OCI-LY1 (cell line): ENCODE data around the gene IGSF3.
"Not testable (repeated sequence)": the region's sequence is repeated elsewhere in the genome, so short reads cannot be mapped to it uniquely, and the experiment has no call there.

Source experiments
- CTCF ChIP-seq: fragments of 200-600 bp; sonication (generic), shearing (Covaris generic); IDR thresholded peaks from 2 replicates; pipeline ENCODE4 v1.5.1; 2017; ENCODE audit warnings: mild to moderate bottlenecking, antibody characterized with exemption, low read length, moderate library complexity, mixed read lengths
- EZH2 ChIP-seq: fragments of 200-600 bp; sonication (generic), shearing (Covaris generic); IDR thresholded peaks from 2 replicates; pipeline ENCODE4 v1.8.0; 2017; ENCODE audit warnings: borderline replicate concordance, mixed run types, mild to moderate bottlenecking, antibody characterized with exemption, low read length, moderate library complexity, mixed read lengths

GRCh38 chr1:116646673-116647170 lies 20.8 kb downstream of the IGSF3 start:
- TF ChIP-seq CTCF, EZH2: not testable (repeated sequence)
